SU-DHL-6 (cell line): ENCODE measurements around the gene AANAT.

Source experiments
- H2AFZ ChIP-seq: fragments of 200-600 bp; sonication (generic); 2 replicates; pipeline ENCODE4 v1.6.1; 2014; ENCODE audit warnings: low read depth, mild to moderate bottlenecking, moderate library complexity, mixed read lengths, antibody characterized with exemption, low read length; ENCODE audit not compliant: severe bottlenecking
- H3F3A ChIP-seq: fragments of 200-600 bp; shearing (Covaris generic); 2 replicates; pipeline ENCODE4 v1.6.0; 2016; ENCODE audit warnings: antibody characterized with exemption, mild to moderate bottlenecking; ENCODE audit not compliant: insufficient read depth
- H3K27ac ChIP-seq: fragments of 200-600 bp; sonication (generic); 2 replicates; pipeline ENCODE4 v1.5.1; 2016; ENCODE audit warnings: low read depth, mild to moderate bottlenecking, low read length, moderate library complexity, mixed read lengths
- H3K27me3 ChIP-seq: fragments of 200-600 bp; sonication (generic), shearing (Covaris generic); 2 replicates; pipeline ENCODE4 v1.6.0; 2014; ENCODE audit warnings: mild to moderate bottlenecking, low read length
- H3K36me3 ChIP-seq: fragments of 200-600 bp; sonication (generic); 2 replicates; pipeline ENCODE4 v1.6.1; 2014; ENCODE audit warnings: mild to moderate bottlenecking, low read length, mixed read lengths
- H3K4me2 ChIP-seq: fragments of 300-600, 200-600 bp; shearing (Covaris generic), sonication (generic); 2 replicates; pipeline ENCODE4 v1.6.0; 2014; ENCODE audit warnings: low read length, low read depth, mild to moderate bottlenecking; ENCODE audit not compliant: poor library complexity, severe bottlenecking
- H3K4me3 ChIP-seq: fragments of 200-600 bp; sonication (generic); 2 replicates; pipeline ENCODE4 v1.5.1; 2014; ENCODE audit warnings: antibody characterized with exemption, low read length, mild to moderate bottlenecking, mixed read lengths; ENCODE audit not compliant: insufficient read depth, poor library complexity, severe bottlenecking
- H3K79me2 ChIP-seq: fragments of 200-600 bp; sonication (generic); 2 replicates; pipeline ENCODE4 v1.6.1; 2014; ENCODE audit warnings: mild to moderate bottlenecking, low read length, moderate library complexity; ENCODE audit not compliant: insufficient read depth
- H3K9ac ChIP-seq: fragments of 200-600 bp; sonication (generic); 2 replicates; pipeline ENCODE4 v1.7.0; 2014; ENCODE audit warnings: mild to moderate bottlenecking, low read length
- H3K9me2 ChIP-seq: fragments of 200-600 bp; sonication (generic); replicated peaks from 2 replicates; pipeline ENCODE4 v1.6.1; 2014; ENCODE audit warnings: low read length; ENCODE audit not compliant: insufficient read depth
- H3K9me3 ChIP-seq: fragments of 200-600 bp; sonication (generic); 2 replicates; pipeline ENCODE4 v1.6.1; 2014; ENCODE audit warnings: low read length, mixed read lengths; ENCODE audit not compliant: insufficient read depth
- H4K20me1 ChIP-seq: fragments of 200-600 bp; sonication (generic); 2 replicates; pipeline ENCODE4 v1.6.1; 2014; ENCODE audit warnings: low read depth, mild to moderate bottlenecking, antibody characterized with exemption, low read length, moderate library complexity, mixed read lengths
- CTCF ChIP-seq: fragments of 200-600 bp; sonication (generic); IDR thresholded peaks from one replicate; pipeline ENCODE4 v1.5.1; 2017; ENCODE audit warnings: antibody characterized with exemption, mild to moderate bottlenecking, low read length, moderate library complexity; ENCODE audit not compliant: insufficient read depth, poor library complexity, severe bottlenecking
- EZH2phosphoT487 ChIP-seq: fragments of 200-600 bp; sonication (generic), shearing (Covaris generic); conservative IDR thresholded peaks from 2 replicates; pipeline ENCODE4 v1.6.1; 2018; ENCODE audit warnings: mild to moderate bottlenecking, antibody characterized with exemption, low read length, moderate library complexity, mixed read lengths

AANAT gene

GRCh38 chr17:76452660-76453430, 14.6 kb upstream of the AANAT start, which contains the start of gene UBE2O:
Gene UBE2O (minus strand): TSS chr17:76453152. CDS start chr17:76453141, 11 bp downstream.
- Histone ChIP-seq H4K20me1 (0 out of 2 replicates have a peak, but pooled peaks cover 7% of the 10 kb centered on the region), H3K27ac (no peak within 1 kb of the TSS), H3K4me2 (peak within 1 kb of the TSS; percentile 86), H3K9ac (peak within 1 kb of the TSS; percentile 77), H3K4me3 (peak within 1 kb of the TSS; percentile 79), H3K36me3 (no peaks in the 10 kb centered on the region), H3K9me3 (no peaks in the 10 kb centered on the region), H2AFZ (peak within 1 kb of the TSS; percentile 81), H3K27me3 (no peaks in the 10 kb centered on the region), H3K79me2 (peaks cover 19% of the 10 kb centered on the region), H3K9me2 (no peaks in the 10 kb centered on the region), H3F3A (no peaks in the 10 kb centered on the region)
- TF ChIP-seq CTCF (peak; percentile 69), EZH2phosphoT487 (no peak)

GRCh38 chr17:76453431-76453743, 14.0 kb upstream of the AANAT start:
- peaks cover 17% of the 10 kb centered on the region for H3K79me2 ChIP-seq
- no peak overlapping the region for H2AFZ ChIP-seq
- H3F3A ChIP-seq: no peaks in the 10 kb centered on the region
- H3K9ac ChIP-seq: no peak overlapping the region
- no peaks in the 10 kb centered on the region for H3K9me3 ChIP-seq
- no peaks in the 10 kb centered on the region for H3K9me2 ChIP-seq
- peak overlapping the region; percentile 86 for H3K4me2 ChIP-seq
- H3K27me3 ChIP-seq: no peaks in the 10 kb centered on the region
- peak overlapping the region; percentile 79 for H3K4me3 ChIP-seq
- TF ChIP-seq CTCF (no peak), EZH2phosphoT487 (no peak)
- H3K27ac ChIP-seq: no peak overlapping the region
- H4K20me1 ChIP-seq: 0 out of 2 replicates have a peak, but pooled peaks cover 7% of the 10 kb centered on the region
- H3K36me3 ChIP-seq: no peaks in the 10 kb centered on the region

GRCh38 chr17:76458580-76459490, 8.6 kb upstream of the AANAT start:
- H3K9ac ChIP-seq: no peak overlapping the region
- H3K9me2 ChIP-seq: no peaks in the 10 kb centered on the region
- TF ChIP-seq EZH2phosphoT487: no peak
- TF ChIP-seq CTCF: peak; percentile 20
- no peaks in the 10 kb centered on the region for H4K20me1 ChIP-seq
- no peaks in the 10 kb centered on the region for H3K36me3 ChIP-seq
- H3K27me3 ChIP-seq: no peaks in the 10 kb centered on the region
- H3K4me3 ChIP-seq: no peak overlapping the region
- H3K4me2 ChIP-seq: no peak overlapping the region
- no peak overlapping the region for H2AFZ ChIP-seq
- H3K27ac ChIP-seq: no peak overlapping the region
- H3F3A ChIP-seq: no peaks in the 10 kb centered on the region
- H3K79me2 ChIP-seq: no peaks in the 10 kb centered on the region
- H3K9me3 ChIP-seq: no peaks in the 10 kb centered on the region
